Right ventricle myocardium superior (tissue), 1 donor: ENCODE results near the gene MYO1H. TPM values are rescaled to one million over a fixed set of nuclear protein-coding genes. Genes with fewer than 3 reads are reported as not detected.
"Not testable (repeated sequence)": the region's sequence is repeated elsewhere in the genome, so short reads cannot be mapped to it uniquely, and the experiment has no call there.

Source experiments
- ATAC-seq: fragments of 200-7000 bp; cut with Tn5 transposase; one replicate; pipeline ENCODE4 v1.9.1; 2020; ENCODE audit warnings: mild to moderate bottlenecking; ENCODE audit not compliant: poor library complexity
- DNase-seq: peaks from one replicate; pipeline ENCODE4 v3.0.0-alpha.2; 2020
- intact Hi-C: fragments of 100-400 bp; cut with DNase I; formaldehyde crosslinking; loops from one replicate; pipeline ENCODE4 v1.11.2; 2022
- total RNA-seq: library from RNA; stranded (reverse); fragmentation: NEBNext Ultra II Directional; extraction: Animal tissue kit (Norgen Biotek cat#: 25700); gene quantifications from one replicate; pipeline ENCODE4 v1.2.1, GENCODE V29; 2021
- donor health status: DM: no; HTN: yes; CAD: no; lungs with severe emphysema.

Gene MYO1H
- total RNA-seq, 1 donor from 2014 or later = 0.78 TPM

GRCh38 chr12:109461049-109461845, 113.5 kb downstream of the MYO1H start:
- ATAC-seq (peak; percentile 24), DNase-seq (no peak)
- intact Hi-C loops = no loop called here

DNA sequence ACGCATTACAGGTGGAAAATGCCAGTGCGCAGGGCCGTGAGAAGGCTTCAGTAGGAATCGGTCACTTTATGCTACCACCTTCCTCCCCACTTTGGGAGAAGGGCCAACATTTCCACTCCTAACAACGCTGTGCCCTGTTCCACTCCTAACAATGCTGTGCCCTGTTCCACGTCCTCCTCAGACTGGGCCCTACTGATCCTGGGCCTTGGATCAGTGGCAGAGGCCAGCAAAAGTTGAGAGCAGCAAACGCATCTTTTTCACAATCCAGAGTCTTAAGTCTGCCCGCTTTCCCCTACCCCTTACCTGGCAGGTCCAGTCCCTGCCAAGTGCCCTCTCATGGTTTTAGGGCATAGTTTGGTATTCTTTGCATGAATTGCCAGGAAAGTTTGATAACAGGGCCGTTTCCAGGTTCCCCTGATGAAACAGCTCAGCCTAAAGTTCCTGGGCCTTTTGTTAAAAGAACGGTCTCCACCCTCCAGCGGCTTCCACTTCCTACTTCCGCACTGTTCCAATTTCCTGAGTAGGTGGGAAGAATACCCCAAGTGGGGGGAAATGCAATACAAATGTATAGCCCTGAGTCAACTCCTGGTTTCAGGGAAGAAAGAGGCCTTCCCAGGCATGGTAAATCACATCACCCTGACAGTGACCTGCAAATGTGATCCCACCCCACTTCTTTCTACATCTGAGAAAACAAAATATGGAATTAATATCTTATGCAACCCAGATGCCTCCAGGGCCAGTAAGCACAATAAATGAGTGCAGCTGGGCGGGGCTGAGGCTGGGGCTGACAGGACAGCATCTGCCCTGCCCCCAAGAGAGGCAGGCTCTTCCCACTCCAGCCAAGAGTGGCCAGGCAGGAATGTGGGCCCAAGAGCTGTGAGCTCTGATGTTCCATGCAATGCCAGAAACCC, 114.4 kb downstream of the MYO1H start:
- ATAC-seq (peak; percentile 93), DNase-seq (peak; percentile 94)
- intact Hi-C loops = no loop called here

- ATAC-seq = peak; percentile 82
- peak; percentile 90 for DNase-seq
- intact Hi-C loops = no loop called here
These were observed 115.4 kb downstream of the MYO1H start for GRCh38 chr12:109462868-109463692.

GRCh38 chr12:109463756-109464155, 116.1 kb downstream of the MYO1H start:
- no peak for ATAC-seq
- intact Hi-C loops = no loop called here

GRCh38 chr12:109464642-109465351, 117.1 kb downstream of the MYO1H start:
- ATAC-seq = no peak
- intact Hi-C loops = no loop called here
- DNase-seq = no peak

More at GRCh38 chr12:109463756-109464155, 116.1 kb downstream of the MYO1H start:
- DNase-seq = no peak

DNA sequence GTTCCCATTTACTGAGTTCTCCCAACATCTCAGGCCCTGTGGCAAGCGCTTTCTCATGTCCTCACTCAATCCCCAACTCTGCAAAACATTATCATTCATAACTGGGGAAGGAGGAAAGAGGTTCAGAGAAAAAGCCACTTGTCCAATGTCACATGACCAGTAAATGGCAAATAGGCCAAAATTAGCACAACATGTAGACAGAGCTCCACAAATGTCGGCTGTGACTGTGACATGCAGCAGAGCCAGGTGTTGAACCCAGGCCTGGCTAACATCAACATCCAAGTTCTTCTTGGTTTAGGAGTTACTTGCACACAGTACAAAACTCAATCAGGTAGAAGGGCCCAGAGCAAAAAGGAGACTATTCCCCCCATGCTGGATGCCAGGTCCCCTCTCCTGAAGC, 118.6 kb downstream of the MYO1H start:
- intact Hi-C loops = no loop called here
- no peak for ATAC-seq
- no peak for DNase-seq

DNA sequence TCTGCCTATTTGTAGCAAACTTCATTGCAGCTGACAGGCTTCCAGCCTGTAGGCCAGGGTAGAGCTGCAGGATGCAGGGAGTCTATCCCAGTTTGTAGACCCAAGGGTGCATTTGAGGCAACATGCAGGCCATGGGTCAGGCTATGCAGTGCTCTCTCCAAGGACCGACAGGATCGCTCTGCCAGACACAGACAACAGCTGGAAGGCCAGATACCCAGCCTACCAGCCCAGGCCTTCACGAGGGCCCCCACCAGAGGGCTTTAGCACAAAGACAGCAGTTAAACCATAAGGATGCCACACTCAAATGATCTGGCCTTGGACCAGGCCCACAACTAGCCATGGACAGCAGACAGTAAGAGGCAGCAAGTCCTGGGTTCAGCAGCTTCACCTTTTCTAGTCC, 119.1 kb downstream of the MYO1H start:
- DNase-seq (no peak), ATAC-seq (no peak)
- intact Hi-C loops = no loop called here

GRCh38 chr12:109467978-109468676, 120.4 kb downstream of the MYO1H start:
- ATAC-seq (peak; percentile 12), DNase-seq (no peak)

DNA sequence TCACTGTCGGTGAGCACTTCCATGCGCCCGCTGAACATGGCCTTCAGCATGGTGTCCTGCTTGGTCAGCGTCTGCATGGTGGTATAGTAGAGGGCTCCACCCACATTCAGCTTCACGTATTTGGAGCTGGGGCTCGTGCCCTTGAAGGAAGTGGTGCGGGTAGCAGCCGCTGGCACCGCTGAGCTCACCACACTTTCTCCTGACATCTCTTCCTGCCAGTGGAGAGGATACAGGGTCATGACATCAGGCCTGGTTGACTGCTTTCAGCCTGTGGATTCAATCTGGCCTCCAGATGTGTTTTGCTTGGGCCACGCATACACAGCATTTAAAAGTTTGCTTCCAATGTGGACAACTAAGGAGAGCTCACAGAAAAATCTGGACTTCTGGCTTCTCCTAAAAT, 121.8 kb downstream of the MYO1H start:
- ATAC-seq = no peak

More at GRCh38 chr12:109467978-109468676, 120.4 kb downstream of the MYO1H start:
- intact Hi-C loops = no loop called here

GRCh38 chr12:109473006-109473405, 125.3 kb downstream of the MYO1H start:
- intact Hi-C loops = no loop called here
- DNase-seq = no peak
- ATAC-seq = no peak

More for the DNA sequence above, 121.8 kb downstream of the MYO1H start:
- no peak for DNase-seq
- intact Hi-C loops = no loop called here

DNA sequence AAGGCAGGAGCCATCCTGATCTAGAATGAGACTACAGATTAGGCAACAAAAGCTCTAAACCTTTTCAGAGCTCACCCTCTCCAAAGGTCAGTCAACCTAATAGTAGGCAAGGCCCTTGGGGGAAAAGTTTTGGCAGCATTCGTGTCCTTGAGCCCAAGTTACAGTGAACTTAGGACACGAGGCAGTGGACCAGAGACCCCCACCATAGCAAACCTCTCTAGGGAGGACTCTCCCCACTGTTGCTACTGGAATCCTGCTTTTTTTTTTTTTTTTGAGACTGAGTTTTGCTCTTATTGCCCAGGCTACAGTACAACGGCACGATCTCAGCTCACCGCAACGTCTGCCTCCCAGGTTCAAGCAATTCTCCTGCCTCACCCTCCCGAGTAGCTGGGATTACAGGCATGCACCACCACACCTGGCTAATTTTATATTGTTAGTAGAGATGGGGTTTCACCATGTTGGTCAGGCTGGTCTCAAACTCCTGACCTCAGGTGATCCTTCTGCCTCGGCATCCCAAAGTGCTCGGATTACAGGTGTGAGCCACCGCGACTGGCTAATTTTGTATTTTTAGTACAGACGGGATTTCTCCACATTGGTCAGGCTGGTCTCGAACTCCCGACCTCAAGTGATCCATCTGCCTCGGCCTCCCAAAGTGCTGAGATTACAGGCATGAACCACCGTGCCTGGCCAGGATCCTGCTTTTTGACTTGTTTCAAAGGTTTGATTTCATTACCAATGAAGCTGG, 126.0 kb downstream of the MYO1H start:
- ATAC-seq, intact Hi-C loops, DNase-seq: not testable (repeated sequence)

- DNase-seq (no peak), ATAC-seq (no peak)
- intact Hi-C loops = loop anchor here (5.0 kb wide), 1 partner anchor 43 kb away; no protein-coding TSS in a partner anchor
These were observed 127.4 kb downstream of the MYO1H start for GRCh38 chr12:109475121-109475520.

- ATAC-seq (no peak), DNase-seq (no peak)
- intact Hi-C loops = loop anchor here (5.0 kb wide), 1 partner anchor 44 kb away; no protein-coding TSS in a partner anchor
These were observed 128.5 kb downstream of the MYO1H start for GRCh38 chr12:109475993-109476806.

GRCh38 chr12:109476807-109477184, 129.1 kb downstream of the MYO1H start:
- ATAC-seq (no peak), DNase-seq (no peak)
- intact Hi-C loops = loop anchor here (5.0 kb wide), 1 partner anchor 44 kb away; no protein-coding TSS in a partner anchor

GRCh38 chr12:109477185-109477962, 129.7 kb downstream of the MYO1H start, which contains the start of the genes KCTD10 and UBE3B:
KCTD10 (minus strand) TSS chr12:109477300; CDS start chr12:109477262, 38 bp downstream.
UBE3B (plus strand) TSS chr12:109477634; CDS start chr12:109483552, 5,918 bp downstream.
- intact Hi-C loops = loop anchor here (5.0 kb wide), 1 partner anchor 45 kb away; no protein-coding TSS in a partner anchor
- peak; percentile 93 for DNase-seq
- peak; percentile 100 for ATAC-seq
